Esophagus muscularis mucosa (tissue), 3 donors: Measurements from ENCODE around the gene INO80B.

Source experiments
- POLR2A ChIP-seq: fragments of 450-650 bp; IDR thresholded peaks from one replicate; pipeline ENCODE4 v1.6.1; 2017; ENCODE audit warnings: antibody characterized with exemption, moderate library complexity, mild to moderate bottlenecking, low read depth
- TF ChIP-seq, protein P1 (sequence below), 3 experiments: fragments of 200-600 bp in 2 of 3; fragments of 450-650 bp in 1 of 3; sonication (generic) in 2 of 3; IDR thresholded peaks; one replicate each; pipeline ENCODE4 v1.5.1; 2017 to 2019; ENCODE audit warnings: antibody characterized with exemption in 3 of 3, mild to moderate bottlenecking in 2 of 3, moderate library complexity in 1 of 3

DNA sequence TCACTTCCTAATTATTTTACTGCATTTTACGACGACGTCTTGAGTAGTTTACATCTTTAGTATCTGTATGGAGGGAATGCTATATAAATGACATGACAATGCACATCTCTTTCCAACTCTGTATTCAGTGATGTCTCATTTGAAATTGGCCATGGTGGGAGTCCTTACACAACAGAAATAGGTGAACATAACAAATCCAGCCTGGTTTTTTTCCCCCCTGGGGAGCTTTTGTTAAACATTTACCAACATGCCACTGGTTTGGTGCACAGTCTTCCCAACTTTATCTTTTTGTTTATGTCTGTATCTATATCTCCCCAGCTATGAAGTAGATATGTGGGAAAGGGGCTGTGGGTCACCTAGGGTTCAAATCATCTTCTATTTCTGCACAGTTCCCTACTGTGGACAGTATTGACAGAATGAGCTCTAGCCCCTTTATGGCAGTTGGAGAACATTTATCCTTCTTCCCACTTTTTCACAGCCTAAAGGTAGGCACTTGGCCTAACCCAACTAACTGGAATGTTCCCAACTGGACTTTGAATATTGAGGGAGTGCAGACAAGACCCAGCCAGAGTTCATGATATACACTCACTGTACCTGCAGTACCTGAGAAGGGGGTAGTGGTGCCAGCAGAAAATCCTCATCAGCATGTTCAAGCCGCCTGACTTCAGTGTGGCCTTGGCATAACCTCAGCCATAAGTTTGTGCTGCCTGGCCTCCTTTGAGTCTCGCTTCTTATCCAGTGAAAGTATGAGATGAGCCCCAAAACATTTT is 7.5 kb upstream of the INO80B start:
- TF ChIP-seq, protein P1, sequence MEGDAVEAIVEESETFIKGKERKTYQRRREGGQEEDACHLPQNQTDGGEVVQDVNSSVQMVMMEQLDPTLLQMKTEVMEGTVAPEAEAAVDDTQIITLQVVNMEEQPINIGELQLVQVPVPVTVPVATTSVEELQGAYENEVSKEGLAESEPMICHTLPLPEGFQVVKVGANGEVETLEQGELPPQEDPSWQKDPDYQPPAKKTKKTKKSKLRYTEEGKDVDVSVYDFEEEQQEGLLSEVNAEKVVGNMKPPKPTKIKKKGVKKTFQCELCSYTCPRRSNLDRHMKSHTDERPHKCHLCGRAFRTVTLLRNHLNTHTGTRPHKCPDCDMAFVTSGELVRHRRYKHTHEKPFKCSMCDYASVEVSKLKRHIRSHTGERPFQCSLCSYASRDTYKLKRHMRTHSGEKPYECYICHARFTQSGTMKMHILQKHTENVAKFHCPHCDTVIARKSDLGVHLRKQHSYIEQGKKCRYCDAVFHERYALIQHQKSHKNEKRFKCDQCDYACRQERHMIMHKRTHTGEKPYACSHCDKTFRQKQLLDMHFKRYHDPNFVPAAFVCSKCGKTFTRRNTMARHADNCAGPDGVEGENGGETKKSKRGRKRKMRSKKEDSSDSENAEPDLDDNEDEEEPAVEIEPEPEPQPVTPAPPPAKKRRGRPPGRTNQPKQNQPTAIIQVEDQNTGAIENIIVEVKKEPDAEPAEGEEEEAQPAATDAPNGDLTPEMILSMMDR (IDR thresholded peaks at IDR 0.05), result no peak
- no peak for TF ChIP-seq POLR2A
